ENCODE results near the gene SRRT. TPM values are rescaled to one million over a fixed set of nuclear protein-coding genes. Genes with fewer than 3 reads are reported as not detected.
A peak's percentile ranks its signal among the peaks of the same experiment; 100 is the strongest.
"Not testable (repeated sequence)": the region's sequence is repeated elsewhere in the genome, so short reads cannot be mapped to it uniquely, and the experiment has no call there.

The SRRT gene
- total and polyA plus RNA-seq, 2 donors (not counting 1 experiment from before 2014, with no cell fraction given): 198 to 209 TPM

GRCh38 chr7:100854146-100854895 lies 20.6 kb upstream of the SRRT start:
- DNase-seq (no peak), ATAC-seq (ENCODE audit: low read depth) (no peak)
- H3K27me3 ChIP-seq (replicated peaks in 1 of 4; ENCODE audit: control extremely low read depth in 1 of 4, control insufficient read depth in 3 of 4, insufficient read depth in 4 of 4, low read length in 3 of 4): no peaks in the 10 kb centered on the region
- H3K4me1 ChIP-seq (ENCODE audit: control insufficient read depth in 2 of 2, insufficient read depth in 2 of 2, low read length in 2 of 2): peaks cover 11 to 23% of the 10 kb centered on the region in 2 donors
- Mint-ChIP-seq H3K27me3 (no peaks in the 10 kb centered on the region), H3K9me3 (ENCODE audit: insufficient read depth) (no peaks in the 10 kb centered on the region), H3K4me3 (peak overlapping the region; percentile 41), H3K4me1 (peaks cover 24% of the 10 kb centered on the region), H3K27ac (peak overlapping the region; percentile 50)
- H2AFZ ChIP-seq (ENCODE audit: insufficient read depth, low read depth, low read length, poor library complexity, severe bottlenecking): no peak overlapping the region
- peaks cover 57% of the 10 kb centered on the region for H3K79me2 ChIP-seq (ENCODE audit: control insufficient read depth, insufficient read depth, low read length)
- no peaks in the 10 kb centered on the region for H3K9me3 ChIP-seq (ENCODE audit: control extremely low read depth in 1 of 3, control insufficient read depth in 2 of 3, insufficient read depth in 1 of 3, low read length in 2 of 3)
- peaks cover 0 to 23% of the 10 kb centered on the region in 2 experiments for H3K36me3 ChIP-seq (replicated peaks in 1 of 2; ENCODE audit: control extremely low read depth in 1 of 2, control insufficient read depth in 1 of 2, extremely low read depth in 1 of 2, insufficient read depth in 2 of 2, low read length in 1 of 2)
- 94% methylated on average over 7 of the region's 14 CpGs for WGBS (ENCODE audit: insufficient coverage)
- H3K27ac ChIP-seq (ENCODE audit: low read length in 2 of 2): no peak overlapping the region
- no peak for TF ChIP-seq CTCF (IDR thresholded peaks at IDR 0.05)
- TF ChIP-seq EZH2 (IDR thresholded peaks at IDR 0.05; ENCODE audit: borderline replicate concordance, insufficient read depth, low read depth, low read length, poor library complexity, severe bottlenecking): no peak
- H3K4me3 ChIP-seq (ENCODE audit: control extremely low read depth in 1 of 5, extremely low read depth in 1 of 5, insufficient read depth in 1 of 5, low read depth in 2 of 5, low read length in 4 of 5): no peak overlapping the region
- H3K9ac ChIP-seq (ENCODE audit: low read length): no peak overlapping the region
- intact Hi-C loops (cut with micrococcal nuclease): loop anchor here (5.0 kb wide), 3 partner anchors 162 to 377 kb away; partner anchors contain the start of genes GIGYF1 and TSC22D4
- ChIA-PET CTCF (interaction anchor here (0.6 to 6.7 kb wide), 9 partner anchors 21 to 775 kb away, joined by 3 to 111 read pairs (median 5); partner anchors contain the start of genes FBXO24, POP7 and SRRT), POLR2A (interaction anchor here (0.5 to 1.0 kb wide), 3 partner anchors 21 to 232 kb away, joined by 4 to 9 read pairs (median 7); partner anchors contain the start of genes POP7 and SRRT)
- H3K4me2 ChIP-seq (replicated peaks; ENCODE audit: low read depth, low read length, poor library complexity, severe bottlenecking): peak overlapping the region; percentile 86
- H4K20me1 ChIP-seq (ENCODE audit: control insufficient read depth, insufficient read depth, low read length, poor library complexity, severe bottlenecking): peaks cover 48% of the 10 kb centered on the region

- H3K27me3 ChIP-seq (replicated peaks in 1 of 4; ENCODE audit: control extremely low read depth in 1 of 4, control insufficient read depth in 3 of 4, insufficient read depth in 4 of 4, low read length in 3 of 4); H3K9ac ChIP-seq (ENCODE audit: low read length); POLR2A ChIA-PET; DNase-seq; H3K27me3 Mint-ChIP-seq; H3K27ac ChIP-seq (ENCODE audit: low read length in 2 of 2); H3K4me2 ChIP-seq (replicated peaks; ENCODE audit: low read depth, low read length, poor library complexity, severe bottlenecking); H2AFZ ChIP-seq (ENCODE audit: insufficient read depth, low read depth, low read length, poor library complexity, severe bottlenecking); H3K27ac Mint-ChIP-seq; H3K4me3 ChIP-seq (ENCODE audit: control extremely low read depth in 1 of 5, extremely low read depth in 1 of 5, insufficient read depth in 1 of 5, low read depth in 2 of 5, low read length in 4 of 5); H3K9me3 Mint-ChIP-seq (ENCODE audit: insufficient read depth); H3K9me3 ChIP-seq (ENCODE audit: control extremely low read depth in 1 of 3, control insufficient read depth in 2 of 3, insufficient read depth in 1 of 3, low read length in 2 of 3); H3K4me3 Mint-ChIP-seq; ATAC-seq (ENCODE audit: low read depth): not testable (repeated sequence)
- CTCF ChIA-PET: interaction anchor here (0.6 to 6.7 kb wide), 3 partner anchors 21 to 150 kb away, joined by 3 to 101 read pairs (median 36); partner anchors contain the start of genes POP7 and SRRT
- WGBS (ENCODE audit: insufficient coverage): 98% methylated on average over 8 of the region's 9 CpGs
- H3K4me1 Mint-ChIP-seq: peaks cover 24% of the 10 kb centered on the region
- Histone ChIP-seq H3K4me1 (ENCODE audit: control insufficient read depth in 2 of 2, insufficient read depth in 2 of 2, low read length in 2 of 2) (peaks cover 11 to 23% of the 10 kb centered on the region in 2 donors), H3K79me2 (ENCODE audit: control insufficient read depth, insufficient read depth, low read length) (peaks cover 55% of the 10 kb centered on the region), H3K36me3 (replicated peaks in 1 of 2; ENCODE audit: control extremely low read depth in 1 of 2, control insufficient read depth in 1 of 2, extremely low read depth in 1 of 2, insufficient read depth in 2 of 2, low read length in 1 of 2) (peaks cover 0 to 28% of the 10 kb centered on the region in 2 experiments), H4K20me1 (ENCODE audit: control insufficient read depth, insufficient read depth, low read length, poor library complexity, severe bottlenecking) (peaks cover 54% of the 10 kb centered on the region)
- intact Hi-C loops (cut with micrococcal nuclease): loop anchor here (5.0 kb wide), 3 partner anchors 163 to 378 kb away; partner anchors contain the start of genes GIGYF1 and TSC22D4
Observed at GRCh38 chr7:100854899-100855298, 20.0 kb upstream of the SRRT start.
